GM21423 (cell line): Measurements from ENCODE around the gene PCDH12.

Experiments used
- ATAC-seq: cut with Tn5 transposase; IDR thresholded peaks from one replicate; pipeline ENCODE4 v1.9.1; 2021; ENCODE audit warnings: mild to moderate bottlenecking, moderate library complexity; ENCODE audit not compliant: unreplicated experiment

The PCDH12 gene

GRCh38 chr5:141910271-141910673 is 47.7 kb downstream of the PCDH12 start:
- ATAC-seq: no peak

DNA sequence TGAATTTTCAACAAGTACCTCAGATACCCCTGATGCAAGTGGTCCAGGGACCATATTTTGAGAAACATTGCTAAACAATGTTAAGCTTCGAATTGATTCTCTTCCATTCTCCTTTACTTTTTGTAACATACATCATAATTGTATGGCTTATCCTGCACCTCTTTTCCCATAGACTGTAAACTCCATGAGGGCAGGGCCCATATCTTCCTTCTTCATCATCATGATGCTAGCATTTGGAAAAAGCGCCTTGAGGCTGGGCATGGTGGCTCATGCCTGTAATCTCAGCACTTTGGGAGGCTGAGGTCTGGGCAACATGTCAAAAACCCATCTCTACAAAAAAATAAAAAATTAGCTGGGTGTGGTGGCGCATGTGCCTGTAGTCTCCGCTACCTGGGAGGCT is 48.8 kb downstream of the PCDH12 start:
- no peak for ATAC-seq

GRCh38 chr5:141908796-141909195 is 49.2 kb downstream of the PCDH12 start:
- no peak for ATAC-seq

DNA sequence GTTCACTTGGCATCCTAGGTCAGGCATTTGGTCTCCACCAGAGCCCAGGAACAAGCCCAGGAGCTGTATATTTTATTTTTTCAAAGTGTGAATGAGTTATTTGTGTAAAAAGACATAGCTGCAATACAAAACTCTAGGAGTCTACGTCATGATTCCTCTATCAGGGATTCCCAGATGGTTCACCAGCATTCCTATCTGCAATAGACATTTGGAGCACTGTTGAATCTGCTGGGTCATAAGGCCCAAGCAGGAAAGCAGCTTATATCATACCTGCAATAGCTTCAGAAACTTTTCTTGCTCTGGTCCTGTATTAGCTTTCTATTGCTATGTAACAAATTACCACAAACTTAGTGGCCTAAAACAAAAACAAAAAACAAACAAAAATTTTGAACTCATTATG is 51.0 kb downstream of the PCDH12 start:
- ATAC-seq: no peak

GRCh38 chr5:141906517-141906916 is 51.5 kb downstream of the PCDH12 start:
- ATAC-seq: no peak

DNA sequence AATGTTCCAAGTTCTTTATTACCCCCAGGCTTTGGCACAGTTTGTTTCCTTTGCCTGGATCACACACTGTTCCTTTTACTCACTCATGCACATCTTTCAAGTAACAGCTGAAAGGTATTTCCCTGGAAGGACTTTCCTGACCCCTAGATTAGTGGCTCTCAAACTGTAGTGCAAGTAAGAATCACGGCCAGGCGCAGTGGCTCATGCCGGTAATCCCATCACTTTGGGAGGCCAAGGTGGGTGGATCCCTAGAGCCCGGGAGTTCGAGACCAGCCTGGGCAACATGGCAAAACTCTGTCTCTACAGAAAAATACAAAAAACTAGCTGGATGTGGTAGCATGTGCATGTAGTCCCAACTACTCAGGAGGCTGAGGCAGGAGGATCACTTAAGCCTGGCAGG is 53.5 kb downstream of the PCDH12 start:
- ATAC-seq: no peak

- ATAC-seq: no peak
Measured at GRCh38 chr5:141903261-141903660, 54.7 kb downstream of the PCDH12 start.

DNA sequence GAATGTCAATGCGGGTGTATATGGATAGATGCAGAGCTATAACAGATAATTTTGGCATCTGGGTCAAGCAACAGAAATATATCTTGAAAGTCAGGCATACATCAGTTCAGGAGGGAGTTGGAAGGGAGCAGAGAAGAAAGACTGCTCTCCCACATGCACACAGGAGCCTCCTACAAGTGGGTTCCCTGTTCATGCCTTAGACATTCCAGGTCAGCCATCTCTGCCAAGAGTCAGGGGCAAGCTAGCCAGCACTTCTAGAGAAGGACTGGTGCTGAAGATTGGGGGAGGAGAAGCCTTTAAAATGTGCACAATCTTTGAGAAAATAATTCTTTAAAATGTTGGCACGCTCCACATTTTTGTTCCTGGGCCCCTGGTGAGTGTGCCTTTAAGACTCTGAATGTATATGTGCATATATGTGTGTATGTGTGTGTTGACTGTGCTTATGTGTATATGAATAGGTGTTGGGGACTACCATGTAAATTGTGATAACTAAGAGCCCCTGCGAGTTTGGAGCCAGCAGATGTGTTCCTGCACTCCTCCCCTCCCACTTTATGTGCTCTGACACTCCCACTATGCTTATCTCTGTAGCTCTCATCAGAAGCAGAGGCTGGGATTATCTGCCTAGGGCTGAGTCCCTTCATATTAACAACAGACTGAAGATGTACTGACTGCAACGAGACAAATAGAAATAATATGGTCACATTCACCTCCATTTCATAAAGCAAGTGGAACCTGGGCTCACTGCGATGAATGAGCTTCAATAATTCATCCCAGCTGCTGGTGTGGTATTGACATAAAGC is 55.8 kb downstream of the PCDH12 start:
- no peak for ATAC-seq

DNA sequence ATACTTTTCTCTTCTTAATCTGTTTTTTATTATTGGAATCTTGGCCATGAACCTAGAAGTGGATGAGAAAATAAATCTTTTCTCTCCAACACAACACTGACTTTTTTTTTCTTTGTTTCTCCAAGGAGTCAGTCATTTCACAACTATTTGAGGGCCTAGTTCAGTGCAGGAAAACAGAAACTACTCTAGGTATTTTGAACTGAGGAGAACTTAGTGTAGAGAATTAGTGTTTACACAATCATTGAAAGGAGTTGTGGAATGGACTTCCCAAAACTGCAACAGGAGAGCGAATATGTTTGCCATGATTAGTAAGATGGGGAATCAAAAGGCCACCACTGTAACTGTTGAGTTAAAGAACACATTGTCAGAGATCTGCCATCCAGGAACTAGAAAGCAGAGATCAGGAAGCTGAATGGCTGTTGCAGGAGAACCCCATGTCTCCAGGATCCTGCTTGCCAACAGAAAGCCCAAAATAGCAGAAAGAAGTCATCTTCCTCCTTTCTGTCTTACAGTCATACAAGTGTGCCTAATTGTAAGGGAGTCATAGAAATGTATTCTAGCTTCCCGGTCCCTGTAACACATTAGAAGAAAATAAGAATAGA is 59.5 kb downstream of the PCDH12 start:
- no peak for ATAC-seq

DNA sequence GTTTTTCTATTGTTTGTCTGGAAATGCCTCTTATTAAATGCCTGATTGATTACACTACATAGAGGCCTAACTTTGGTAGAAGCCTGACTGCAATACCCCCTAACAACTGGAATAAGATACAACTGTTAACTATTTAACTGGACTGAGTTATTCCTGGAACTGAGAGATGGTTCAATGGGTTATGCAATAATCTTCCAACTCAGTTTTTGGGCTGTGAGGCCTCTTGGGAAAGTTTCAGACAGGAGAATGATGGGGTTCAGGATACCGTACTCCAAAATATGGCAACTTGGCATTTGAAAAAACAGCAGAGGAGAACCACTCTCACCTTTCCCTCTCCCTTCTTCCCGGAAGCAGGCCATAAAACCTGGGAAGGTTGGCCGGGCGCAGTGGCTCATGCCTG is 60.6 kb downstream of the PCDH12 start:
- no peak for ATAC-seq
